KMS-11 (cell line): ENCODE measurements around the gene EXOC7.

Source experiments
- H2AFZ ChIP-seq: fragments of 200-600 bp; sonication (generic); 2 replicates; pipeline ENCODE4 v1.6.1; 2016; ENCODE audit warnings: antibody characterized with exemption, mixed run types, low read depth
- H3K27ac ChIP-seq: fragments of 200-600 bp; sonication (generic); 2 replicates; pipeline ENCODE4 v1.6.1; 2016; ENCODE audit warnings: mild to moderate bottlenecking, mixed run types
- H3K27me3 ChIP-seq: fragments of 200-600 bp; sonication (generic); 2 replicates; pipeline ENCODE4 v1.6.1; 2017; ENCODE audit warnings: mild to moderate bottlenecking, low read depth, mixed run types, moderate library complexity; ENCODE audit not compliant: insufficient read depth
- H3K36me3 ChIP-seq: fragments of 200-600 bp; sonication (generic); 2 replicates; pipeline ENCODE4 v1.6.1; 2017; ENCODE audit warnings: mild to moderate bottlenecking, mixed run types; ENCODE audit not compliant: insufficient read depth
- H3K4me1 ChIP-seq: fragments of 200-600 bp; sonication (generic); 2 replicates; pipeline ENCODE4 v1.6.1; 2016; ENCODE audit warnings: mild to moderate bottlenecking, low read depth, mixed run types; ENCODE audit not compliant: poor library complexity, severe bottlenecking
- H3K4me2 ChIP-seq: fragments of 200-600 bp; sonication (generic); 2 replicates; pipeline ENCODE4 v1.7.0; 2016; ENCODE audit warnings: mild to moderate bottlenecking, mixed run types
- H3K4me3 ChIP-seq: fragments of 200-600 bp; sonication (generic); IDR thresholded peaks from 2 replicates; pipeline ENCODE4 v1.6.1; 2017; ENCODE audit warnings: low read depth, low read length, mixed read lengths; ENCODE audit not compliant: insufficient read depth
- H3K79me2 ChIP-seq: fragments of 200-600 bp; sonication (generic); 2 replicates; pipeline ENCODE4 v1.6.1; 2016; ENCODE audit warnings: low read depth, mixed run types; ENCODE audit not compliant: insufficient read depth
- H3K9ac ChIP-seq: fragments of 200-600 bp; sonication (generic); 2 replicates; pipeline ENCODE4 v1.6.1; 2016; ENCODE audit warnings: mild to moderate bottlenecking, mixed run types
- H4K20me1 ChIP-seq: fragments of 200-600 bp; sonication (generic); 2 replicates; pipeline ENCODE4 v1.6.1; 2016; ENCODE audit warnings: mild to moderate bottlenecking, mixed run types; ENCODE audit not compliant: insufficient read depth
- CTCF ChIP-seq: fragments of 200-600 bp; sonication (generic); conservative IDR thresholded peaks from 2 replicates; pipeline ENCODE4 v1.6.1; 2017; ENCODE audit warnings: low read depth, mild to moderate bottlenecking, antibody characterized with exemption, low read length, moderate library complexity, mixed read lengths

Gene EXOC7

DNA sequence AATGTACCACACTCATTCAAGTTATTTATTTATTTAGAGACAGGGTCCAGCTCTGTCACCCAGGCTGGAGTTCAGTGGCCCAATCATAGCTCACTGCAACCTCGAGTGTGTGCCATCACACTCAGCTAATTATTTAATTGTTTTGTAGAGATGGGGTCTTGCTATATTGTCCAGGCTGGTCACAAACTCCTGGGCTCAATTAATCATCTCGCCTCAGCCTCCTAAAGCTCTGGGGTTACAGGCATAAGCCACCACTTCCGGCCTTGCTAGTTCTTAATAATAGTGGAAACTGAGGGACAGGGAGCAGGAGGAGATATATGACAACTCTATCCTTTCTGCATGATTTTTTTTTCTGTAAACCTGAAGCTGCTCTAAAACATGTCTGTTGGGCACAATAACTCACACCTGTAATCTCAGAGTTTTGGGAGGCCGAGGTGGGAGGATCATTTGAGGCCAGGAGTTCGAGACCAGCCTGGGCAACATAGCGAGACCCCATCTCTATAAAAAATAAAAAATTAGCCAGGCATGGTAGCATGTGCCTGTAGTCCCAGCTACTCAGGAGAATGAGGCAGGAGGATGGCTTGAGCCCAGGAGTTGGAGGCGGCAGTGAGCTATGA, 11.7 kb upstream of the EXOC7 start:
- H3K4me1 ChIP-seq = no peaks in the 10 kb centered on the region
- H3K4me2 ChIP-seq = no peak overlapping the region
- H4K20me1 ChIP-seq = no peaks in the 10 kb centered on the region
- no peaks in the 10 kb centered on the region for H3K36me3 ChIP-seq
- H2AFZ ChIP-seq = no peak overlapping the region
- H3K27ac ChIP-seq = no peak overlapping the region
- no peaks in the 10 kb centered on the region for H3K79me2 ChIP-seq
- no peak overlapping the region for H3K9ac ChIP-seq
- no peak overlapping the region for H3K4me3 ChIP-seq
- TF ChIP-seq CTCF = no peak
- no peaks in the 10 kb centered on the region for H3K27me3 ChIP-seq

DNA sequence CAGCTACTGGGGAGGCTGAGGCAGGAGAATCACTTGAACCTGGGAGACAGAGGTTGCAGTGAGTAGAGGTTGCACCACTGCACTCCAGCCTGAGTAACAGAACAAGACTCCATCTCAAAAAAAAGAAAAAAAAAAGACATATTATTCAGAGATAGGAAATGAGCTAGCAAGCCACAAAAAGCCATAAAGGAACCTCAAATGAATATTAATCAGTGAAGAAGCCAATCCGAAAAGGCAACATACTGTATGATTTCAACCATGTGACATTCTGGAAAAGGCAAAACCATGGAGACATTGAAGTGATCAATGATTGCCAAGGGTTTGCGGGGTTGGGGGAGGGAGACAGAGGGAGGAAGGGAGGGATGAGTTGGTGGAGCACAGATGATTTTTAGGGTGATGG, 8.4 kb upstream of the EXOC7 start:
- no peak overlapping the region for H3K4me2 ChIP-seq
- no peaks in the 10 kb centered on the region for H4K20me1 ChIP-seq
- no peaks in the 10 kb centered on the region for H3K27me3 ChIP-seq
- H3K4me3 ChIP-seq = no peak overlapping the region
- H3K9ac ChIP-seq = no peak overlapping the region
- H2AFZ ChIP-seq = no peak overlapping the region
- H3K4me1 ChIP-seq = no peaks in the 10 kb centered on the region
- no peaks in the 10 kb centered on the region for H3K79me2 ChIP-seq
- no peak overlapping the region for H3K27ac ChIP-seq
- H3K36me3 ChIP-seq = no peaks in the 10 kb centered on the region
- no peak for TF ChIP-seq CTCF

DNA sequence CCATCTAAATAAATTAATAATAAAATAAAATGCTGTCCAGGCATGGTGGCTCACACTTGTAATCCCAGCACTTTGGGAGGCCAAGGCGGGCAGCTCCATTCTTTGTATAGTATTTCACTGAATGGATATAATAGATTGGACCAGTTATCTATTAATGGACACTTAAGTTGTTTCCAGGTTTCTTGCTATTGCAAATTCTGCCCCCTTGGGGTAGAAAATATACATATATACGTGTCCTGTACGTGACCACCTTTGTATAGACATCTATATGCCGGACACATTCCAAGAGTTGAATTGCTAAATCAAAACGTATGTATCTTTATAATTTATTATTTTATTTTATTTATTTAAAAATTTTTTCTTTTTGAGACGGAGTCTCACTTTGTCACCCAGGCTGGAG, 3.9 kb upstream of the EXOC7 start:
- Histone ChIP-seq H3K4me3 (no peak overlapping the region), H3K27ac (no peak overlapping the region), H3K4me2 (no peak overlapping the region), H3K79me2 (0 out of 2 replicates have a peak, but pooled peaks cover 7% of the 10 kb centered on the region), H3K27me3 (no peaks in the 10 kb centered on the region), H3K4me1 (peaks cover 12% of the 10 kb centered on the region), H2AFZ (no peak overlapping the region), H4K20me1 (no peaks in the 10 kb centered on the region), H3K36me3 (no peaks in the 10 kb centered on the region), H3K9ac (no peak overlapping the region)
- no peak; the same call in 1 of the 2 replicates for TF ChIP-seq CTCF

DNA sequence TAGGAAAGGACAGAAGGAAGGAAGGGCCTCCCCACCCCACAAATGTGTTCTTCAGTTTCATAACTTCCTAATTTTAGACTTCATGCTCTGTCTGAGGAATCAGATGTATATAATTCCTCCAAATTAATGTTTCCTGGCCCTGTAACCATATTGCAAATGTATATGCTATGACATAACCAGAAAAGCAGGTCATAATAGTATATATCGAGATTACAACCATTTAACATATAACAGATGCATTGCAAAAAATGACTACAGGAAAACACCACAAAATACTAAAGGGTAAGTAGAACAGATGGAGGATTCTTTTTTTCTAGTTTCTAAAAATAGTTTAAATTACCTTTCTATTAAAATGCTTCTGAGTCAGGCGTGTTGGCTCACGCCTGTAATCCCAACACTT, 3.1 kb upstream of the EXOC7 start:
- H3K27ac ChIP-seq = no peak overlapping the region
- no peaks in the 10 kb centered on the region for H3K36me3 ChIP-seq
- H3K27me3 ChIP-seq = no peaks in the 10 kb centered on the region
- peaks cover 14% of the 10 kb centered on the region for H3K4me1 ChIP-seq
- no peak overlapping the region for H3K4me2 ChIP-seq
- peaks cover 14% of the 10 kb centered on the region; the same call in 1 of the 2 replicates for H3K79me2 ChIP-seq
- no peak overlapping the region for H3K9ac ChIP-seq
- H2AFZ ChIP-seq = no peak overlapping the region
- H3K4me3 ChIP-seq = no peak overlapping the region
- TF ChIP-seq CTCF = no peak
- no peaks in the 10 kb centered on the region for H4K20me1 ChIP-seq
